Heart right ventricle (tissue), 16 donors: ENCODE results near the gene SVOP. TPM values are rescaled to one million over a fixed set of nuclear protein-coding genes. Genes with fewer than 3 reads are reported as not detected.
"Not testable (repeated sequence)": the region's sequence is repeated elsewhere in the genome, so short reads cannot be mapped to it uniquely, and the experiment has no call there.

ENCODE experiments used
- ATAC-seq, 8 donors: fragments of 200-7000 bp; cut with Tn5 transposase; one replicate each; pipeline ENCODE4 v1.9.1; 2020; ENCODE audit warnings: mild to moderate bottlenecking in 8 of 8, moderate library complexity in 8 of 8, moderate number of reproducible peaks in 1 of 8
- DNase-seq, 2 donors: peaks; one replicate each; pipeline ENCODE4 v3.0.0-alpha.2; 2020
- H3K27ac ChIP-seq, 10 donors: fragments of 200-600 bp; sonication (generic) in 2 of 10; one replicate each; pipeline versions ENCODE4 v1.5.0 to v1.8.0; 2020 to 2022; ENCODE audit warnings: mild to moderate bottlenecking in 3 of 10
- H3K27me3 ChIP-seq, 7 donors: fragments of 200-600 bp; one replicate each; pipeline ENCODE4 v1.8.0; 2021 to 2022; ENCODE audit warnings: mild to moderate bottlenecking in 2 of 7
- H3K36me3 ChIP-seq, 9 donors: fragments of 200-600 bp; sonication (generic) in 1 of 9; one replicate each; pipeline versions ENCODE4 v1.5.0 to v1.8.0; 2020 to 2022; ENCODE audit warnings: mild to moderate bottlenecking in 2 of 9
- H3K4me1 ChIP-seq, 9 donors: fragments of 200-600 bp; sonication (generic) in 1 of 9; one replicate each; pipeline versions ENCODE4 v1.5.0 to v1.8.0; 2020 to 2022; ENCODE audit warnings: mild to moderate bottlenecking in 4 of 9
- H3K4me3 ChIP-seq, 10 donors: fragments of 200-600 bp; sonication (generic) in 2 of 10; one replicate each; pipeline versions ENCODE4 v1.5.0 to v1.8.0; 2020 to 2022; ENCODE audit warnings: mild to moderate bottlenecking in 7 of 10, moderate library complexity in 2 of 10
- H3K9me3 ChIP-seq, 11 donors: fragments of 200-600 bp in 10 of 11; sonication (generic) in 2 of 11; one replicate each; pipeline versions ENCODE4 v1.5.0 to v1.8.0; 2013 to 2022; ENCODE audit warnings: mild to moderate bottlenecking in 2 of 11, control low read depth in 1 of 11, moderate library complexity in 1 of 11
- WGBS, 2 donors: extraction: QIAGEN DNeasy Blood & Tissue Kit; methylation state at CpG; one replicate each; pipeline ENCODE4 v1.1.7; 2013; ENCODE audit warnings: inconsistent platforms in 1 of 2; 5-methylcytosine and 5-hydroxymethylcytosine counted together
- intact Hi-C, 10 donors: fragments of 100-400 bp; cut with DNase I; formaldehyde crosslinking; loops; one replicate each; pipeline versions ENCODE4 v1.11.1 to v1.14.2; 2022
- polyA plus RNA-seq, 2 donors: library from polyadenylated mRNA; stranded (reverse); fragments of 200-250 nt; gene quantifications; one replicate each; pipeline ENCODE4 v1.2.3, GENCODE V29; 2013
- total RNA-seq, 10 donors: library from RNA; stranded (reverse); fragmentation: NEBNext Ultra II Directional in 3 of 10; extraction: Animal tissue kit (Norgen Biotek cat#: 25700) in 3 of 10; gene quantifications; one replicate each; pipeline versions ENCODE4 v1.2.1 to v1.2.4, GENCODE V29; 2021 to 2023
- TF ChIP-seq, protein P1 (sequence below), 9 donors: fragments of 200-600 bp; sonication (generic) in 2 of 9; IDR thresholded peaks; one replicate each; pipeline versions ENCODE4 v1.5.0 to v1.8.0; 2021 to 2022; ENCODE audit warnings: antibody characterized with exemption in 9 of 9, mild to moderate bottlenecking in 5 of 9, moderate library complexity in 1 of 9
- donor health status: Arrhythmogenic right ventricular cardiomyopathy.
- donor health status: ischemic (EF 13 %, LVEDD 7.1; RV severe dilation, severe dysfunction).
- donor health status: healthy with polysubstance abuse.
- donor health status: DM: no; HTN: yes; CAD: no.
- donor health status: DM: no; HTN: no; CAD: no.
- donor health status: ischemic (EF 25% LVEDD 6.9; RV normal size, moderate dysfunction).
- donor health status: ischemic (EF 25% LVEDD 5.7; RV mildly dilated, moderate dysfunction).
- donor health status: healthy.
- donor health status: DM: yes; HTN: yes; CAD: no.
- donor health status: Ischemic cardiomyopathy.
- donor health status: ischemic (EF 35%, LVEDD 5.7; RV mildly dilated, moderate dysfunction).
- donor health status: nonischemic (EF 11% LVEDD 7.7; RV severe dilation, severe dysfunction).
- donor health status: DM: yes; HTN: yes; CAD: no.
- donor health status: PGD.
- donor health status: ischemic (EF 29% LVEDD 5.4; RV normal size, mild dysfunction).
- donor health status: nonischemic (EF 23%, LVEDD 6.1; RV moderate dilation, normal function).

The SVOP gene
- total and polyA plus RNA-seq, 12 donors: 0.17 to 2.8 (median 2.0) TPM

DNA sequence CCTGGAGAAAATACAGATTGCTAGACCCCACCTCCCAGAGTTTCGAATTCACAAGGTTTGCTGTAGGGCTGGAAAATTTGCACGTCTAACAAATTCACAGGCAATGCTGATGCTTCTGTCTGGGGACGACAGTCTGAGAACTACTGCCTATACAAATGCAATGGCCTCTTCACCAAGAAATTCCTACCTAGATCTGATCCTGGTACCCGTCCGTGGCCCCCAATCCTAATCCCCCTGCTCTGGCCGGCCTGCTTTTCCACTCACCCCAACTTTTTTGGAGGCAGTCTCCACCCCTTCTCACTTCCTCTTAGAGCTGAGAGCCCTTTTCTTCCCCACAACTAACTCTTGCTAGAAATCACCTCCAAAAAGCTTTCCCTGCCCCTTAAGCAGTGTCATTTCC lies 160.4 kb downstream of the SVOP start:
- H3K4me1 ChIP-seq: peaks cover 7 to 54% (median 28%) of the 10 kb centered on the region in 9 donors
- WGBS, 2 donors: 80 to 89% methylated on average over 6 of the region's 6 CpGs

DNA sequence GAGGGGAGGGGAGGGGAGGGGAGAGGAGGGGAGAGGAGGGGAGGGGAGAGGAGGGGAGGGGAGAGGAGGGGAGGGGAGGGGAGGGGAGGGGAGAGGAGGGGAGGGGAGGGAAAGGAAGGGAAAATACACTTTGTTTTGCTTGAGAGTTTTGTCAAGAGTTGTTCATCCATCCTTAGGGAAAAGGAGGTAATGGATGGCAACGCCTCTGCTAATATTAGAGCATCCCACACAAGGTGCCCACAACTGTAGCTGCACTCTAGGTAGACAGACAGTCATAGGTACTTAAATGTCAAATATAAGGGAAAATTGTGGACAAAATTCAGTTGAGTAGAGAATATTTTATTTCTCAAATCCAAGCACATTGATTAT lies 161.0 kb downstream of the SVOP start:
- WGBS, 2 donors: 81 to 89% methylated on average over 1 of the region's 1 CpG
- Histone ChIP-seq H3K27me3 (no peaks in the 10 kb centered on the region), H3K9me3 (peaks cover 0 to 11% (median 0%) of the 10 kb centered on the region in 11 donors), H3K4me1 (peaks cover 11 to 60% (median 33%) of the 10 kb centered on the region in 9 donors), H3K4me3 (no peak overlapping the region), H3K27ac (no peak overlapping the region), H3K36me3 (no peaks in the 10 kb centered on the region)
- DNase-seq (no peak), ATAC-seq (no peak)
- TF ChIP-seq, protein P1, sequence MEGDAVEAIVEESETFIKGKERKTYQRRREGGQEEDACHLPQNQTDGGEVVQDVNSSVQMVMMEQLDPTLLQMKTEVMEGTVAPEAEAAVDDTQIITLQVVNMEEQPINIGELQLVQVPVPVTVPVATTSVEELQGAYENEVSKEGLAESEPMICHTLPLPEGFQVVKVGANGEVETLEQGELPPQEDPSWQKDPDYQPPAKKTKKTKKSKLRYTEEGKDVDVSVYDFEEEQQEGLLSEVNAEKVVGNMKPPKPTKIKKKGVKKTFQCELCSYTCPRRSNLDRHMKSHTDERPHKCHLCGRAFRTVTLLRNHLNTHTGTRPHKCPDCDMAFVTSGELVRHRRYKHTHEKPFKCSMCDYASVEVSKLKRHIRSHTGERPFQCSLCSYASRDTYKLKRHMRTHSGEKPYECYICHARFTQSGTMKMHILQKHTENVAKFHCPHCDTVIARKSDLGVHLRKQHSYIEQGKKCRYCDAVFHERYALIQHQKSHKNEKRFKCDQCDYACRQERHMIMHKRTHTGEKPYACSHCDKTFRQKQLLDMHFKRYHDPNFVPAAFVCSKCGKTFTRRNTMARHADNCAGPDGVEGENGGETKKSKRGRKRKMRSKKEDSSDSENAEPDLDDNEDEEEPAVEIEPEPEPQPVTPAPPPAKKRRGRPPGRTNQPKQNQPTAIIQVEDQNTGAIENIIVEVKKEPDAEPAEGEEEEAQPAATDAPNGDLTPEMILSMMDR (IDR thresholded peaks at IDR 0.05): no peak
- intact Hi-C loops: loop anchor here in 8 of 10 donors (5.0 to 10.0 kb wide), 5 partner anchors 55 to 298 kb away; partner anchors contain the start of genes ISCU (in 4 of the 8), SART3 (in 4 of the 8) and CORO1C (in 2 of the 8)

More for the DNA sequence above, 160.4 kb downstream of the SVOP start:
- ATAC-seq (no peak), DNase-seq (no peak)
- Histone ChIP-seq H3K36me3 (no peaks in the 10 kb centered on the region), H3K9me3 (peaks cover 0 to 8% (median 0%) of the 10 kb centered on the region in 11 donors), H3K27me3 (no peaks in the 10 kb centered on the region), H3K4me3 (no peak overlapping the region), H3K27ac (no peak overlapping the region)
- intact Hi-C loops: no loop called here
- TF ChIP-seq, protein P1 (IDR thresholded peaks at IDR 0.05): no peak

DNA sequence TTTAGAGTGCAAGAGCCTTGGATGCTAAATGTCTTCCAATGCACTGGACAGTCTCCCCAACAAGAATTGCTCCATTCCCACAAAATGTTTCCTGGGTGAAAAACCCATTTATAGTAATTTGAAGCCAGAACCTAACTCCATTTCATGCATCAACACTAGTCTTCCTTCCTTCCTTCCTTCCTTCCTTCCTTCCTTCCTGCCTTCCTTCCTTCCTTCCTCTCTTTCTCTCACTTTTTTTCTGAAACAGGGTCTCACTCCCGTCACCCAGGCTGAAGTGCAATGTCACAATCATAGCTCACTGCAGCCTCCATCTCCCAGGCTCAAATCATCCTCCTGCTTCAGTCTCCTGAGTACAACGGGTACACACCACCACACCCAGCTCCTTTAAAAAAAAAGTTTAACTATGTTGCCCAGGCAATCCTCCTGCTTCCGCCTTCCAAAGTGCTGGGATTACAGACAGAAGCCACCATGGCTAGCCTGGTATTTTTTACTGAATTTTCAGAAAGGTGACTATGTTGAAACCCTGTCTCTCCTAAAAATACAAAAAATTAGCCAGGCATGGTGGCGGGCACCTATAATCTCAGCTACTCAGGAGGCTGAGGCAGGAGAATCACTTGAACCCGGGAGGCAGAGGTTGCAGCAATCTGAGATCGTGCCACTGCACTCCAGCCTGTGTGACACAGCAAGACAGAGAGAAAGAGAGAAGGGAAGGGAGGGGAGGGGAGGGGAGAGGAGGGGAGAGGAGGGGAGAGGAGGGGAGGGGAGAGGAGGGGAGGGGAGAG lies 161.5 kb downstream of the SVOP start:
- not testable (repeated sequence) for H3K27me3 ChIP-seq, ATAC-seq, DNase-seq, H3K36me3 ChIP-seq
- peaks cover 0 to 12% (median 0%) of the 10 kb centered on the region in 11 donors for H3K9me3 ChIP-seq
- WGBS, 2 donors: 69% methylated on average over 6 of the region's 6 CpGs
- peak overlapping the region in 1 of 10 donors; percentile 86 for H3K4me3 ChIP-seq
- intact Hi-C loops: loop anchor here in 8 of 10 donors (5.0 to 10.0 kb wide), 5 partner anchors 55 to 297 kb away; partner anchors contain the start of genes ISCU (in 4 of the 8), SART3 (in 4 of the 8) and CORO1C (in 2 of the 8)
- peaks cover 15 to 65% (median 39%) of the 10 kb centered on the region in 9 donors for H3K4me1 ChIP-seq
- H3K27ac ChIP-seq: peak overlapping the region in 2 of 10 donors; percentile 91 to 98

DNA sequence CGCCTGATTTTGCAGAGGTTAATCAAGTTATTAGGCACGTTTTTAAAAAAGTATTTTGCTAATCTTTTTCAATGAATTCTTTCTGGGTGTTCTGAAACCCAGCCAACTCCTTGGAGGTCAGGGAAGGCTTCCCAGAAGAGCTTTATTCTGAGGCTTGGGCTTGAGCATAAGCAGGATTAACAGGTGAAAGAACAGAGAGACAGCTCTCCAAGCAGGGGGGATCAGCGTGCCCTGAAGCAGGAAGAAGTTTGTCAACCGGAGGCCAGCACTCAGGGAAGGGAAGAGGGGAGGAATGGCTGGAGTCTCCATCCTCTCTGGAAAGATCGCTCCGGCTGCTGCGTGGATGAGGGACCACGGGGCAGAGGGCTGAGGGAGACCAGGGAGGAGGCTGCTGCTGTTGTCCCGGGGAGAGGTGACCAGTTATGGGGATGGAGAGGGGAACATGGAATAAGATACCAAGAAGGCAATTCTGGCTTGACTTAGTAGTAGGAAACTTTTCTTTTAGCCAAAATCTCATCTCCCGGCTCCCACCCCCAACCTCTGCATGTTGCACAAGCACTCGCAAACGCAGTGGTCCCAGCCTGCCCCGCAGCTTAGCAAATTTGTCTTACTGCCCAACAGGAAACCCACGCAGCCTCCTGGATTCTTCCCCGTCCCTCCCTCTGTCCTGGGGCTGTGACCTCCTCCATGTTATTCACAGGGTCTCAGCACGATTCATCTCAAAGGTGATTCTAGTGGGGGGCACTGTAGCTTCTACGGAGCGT lies 162.4 kb downstream of the SVOP start:
- peaks cover 0 to 9% (median 0%) of the 10 kb centered on the region in 11 donors for H3K9me3 ChIP-seq
- H3K27ac ChIP-seq: peak overlapping the region in 9 of 10 donors; percentile 86 to 98 (median 92)
- H3K27me3 ChIP-seq: no peaks in the 10 kb centered on the region
- intact Hi-C loops: loop anchor here in 8 of 10 donors (5.0 to 10.0 kb wide), 5 partner anchors 54 to 296 kb away; partner anchors contain the start of genes ISCU (in 4 of the 8), SART3 (in 4 of the 8) and CORO1C (in 2 of the 8)
- no peak for DNase-seq
- peak overlapping the region; percentile 40 to 90 (median 66) for H3K4me3 ChIP-seq
- H3K4me1 ChIP-seq: peaks cover 23 to 74% (median 47%) of the 10 kb centered on the region in 9 donors
- TF ChIP-seq, protein P1 (IDR thresholded peaks at IDR 0.05): no peak
- ATAC-seq: no peak
- no peaks in the 10 kb centered on the region for H3K36me3 ChIP-seq
- WGBS, 2 donors: 18 to 21% methylated on average over 18 of the region's 18 CpGs

Other genes starting within 250 kb of the SVOP start
- gene SSH1, start 163.5 kb downstream of the SVOP start, total RNA-seq: 10 to 100 TPM; 28.4 to 48.7 (median 35.1) TPM
- 1 to 10 TPM; 4.2 to 7.5 TPM for gene SSH1, start 163.5 kb downstream of the SVOP start, polyA plus RNA-seq
- not detected for gene DAO, start 141.0 kb downstream of the SVOP start, total RNA-seq
- gene DAO, start 141.0 kb downstream of the SVOP start, polyA plus RNA-seq: not detected
- 10 to 100 TPM in 8 of 10 donors, 1 to 10 TPM in 2; 8.8 to 22.2 (median 13.1) TPM for gene USP30, start 31.5 kb upstream of the SVOP start, total RNA-seq
- 10 to 100 TPM in 1 of 2 donors, 1 to 10 TPM in 1; 4.8 to 10.5 TPM for gene USP30, start 31.5 kb upstream of the SVOP start, polyA plus RNA-seq
- 10 to 100 TPM in 1 of 10 donors, 1 to 10 TPM in 9; 5.4 to 11.7 (median 7.1) TPM for gene ALKBH2, start 72.4 kb upstream of the SVOP start, total RNA-seq
- gene ALKBH2, start 72.4 kb upstream of the SVOP start, polyA plus RNA-seq: 10 to 100 TPM; 19.4 to 20.6 TPM
- 10 to 100 TPM; 21.6 to 37.3 (median 27.8) TPM for gene UNG, start 76.5 kb upstream of the SVOP start, total RNA-seq
- 10 to 100 TPM; 14.2 to 17.0 TPM for gene UNG, start 76.5 kb upstream of the SVOP start, polyA plus RNA-seq
- gene ACACB, start 95.5 kb upstream of the SVOP start, total RNA-seq: 100 to 1,000 TPM in 6 of 10 donors, 10 to 100 TPM in 4; 69.7 to 241 (median 107) TPM
- 100 to 1,000 TPM in 1 of 2 donors, 10 to 100 TPM in 1; 12.8 to 193 TPM for gene ACACB, start 95.5 kb upstream of the SVOP start, polyA plus RNA-seq